Stomach (tissue), 9 donors: ENCODE results near the gene MESP2. TPM values are rescaled to one million over a fixed set of nuclear protein-coding genes. Genes with fewer than 3 reads are reported as not detected.

Experiments
- DNase-seq, 2 donors: peaks; one replicate each; pipeline versions ENCODE4 v3.0.0 to v3.0.0-alpha.2; 2013 to 2019
- H3K27ac ChIP-seq, 5 donors: fragments of 200-600 bp in 4 of 5; sonication (generic) in 4 of 5; one replicate each; pipeline ENCODE4 v1.5.1; 2013 to 2019; ENCODE audit warnings: mild to moderate bottlenecking in 1 of 5, moderate library complexity in 1 of 5
- H3K27me3 ChIP-seq, 3 donors: fragments of 200-600 bp; sonication (generic); one replicate each; pipeline ENCODE4 v1.5.1; 2017 to 2019; ENCODE audit warnings: mixed run types in 1 of 3
- H3K36me3 ChIP-seq, 4 donors: fragments of 200-600 bp; sonication (generic); 1 replicate in 3 of 4; 2 replicates in 1 of 4; pipeline ENCODE4 v1.5.1; 2016 to 2019
- H3K4me1 ChIP-seq, 4 donors: fragments of 200-600 bp; sonication (generic); one replicate each; pipeline ENCODE4 v1.5.1; 2016 to 2019
- H3K4me3 ChIP-seq, 4 donors: fragments of 200-600 bp; sonication (generic) in 3 of 4; one replicate each; pipeline ENCODE4 v1.5.1; 2016 to 2019; ENCODE audit warnings: mild to moderate bottlenecking in 1 of 4
- H3K9me3 ChIP-seq, 4 donors: fragments of 200-600 bp; sonication (generic); one replicate each; pipeline ENCODE4 v1.5.1; 2016 to 2019
- EP300 ChIP-seq: sonication (generic); formaldehyde crosslinking; IDR thresholded peaks from one replicate; pipeline ENCODE4 v1.6.1; 2017; ENCODE audit warnings: antibody characterized with exemption
- POLR2A ChIP-seq, 4 donors: fragments of 450-650 bp; IDR thresholded peaks; one replicate each; pipeline ENCODE4 v1.6.1; 2016; ENCODE audit warnings: antibody characterized with exemption in 4 of 4, control low read depth in 2 of 4, mild to moderate bottlenecking in 1 of 4, moderate library complexity in 1 of 4
- POLR2AphosphoS5 ChIP-seq, 3 donors: sonication (generic); formaldehyde crosslinking; IDR thresholded peaks; one replicate each; pipeline ENCODE4 v1.6.1; 2016; ENCODE audit warnings: antibody characterized with exemption in 3 of 3
- WGBS, 5 donors: extraction: QIAGEN DNeasy Blood & Tissue Kit in 3 of 5; methylation state at CpG; one replicate each; pipeline versions ENCODE4 v1.1.5 to v1.1.7; 2013 to 2018; 5-methylcytosine and 5-hydroxymethylcytosine counted together
- intact Hi-C: fragments of 100-400 bp; cut with DNase I; formaldehyde crosslinking; loops from one replicate; pipeline ENCODE4 v1.15.1; 2023; ENCODE audit warnings: low total_unique reads
- polyA plus RNA-seq, 3 donors: library from polyadenylated mRNA; stranded (reverse); fragments of 200-250 nt; gene quantifications; one replicate each; pipeline ENCODE4 v1.2.3, GENCODE V29; 2013
- total RNA-seq, 5 donors: library from RNA; depleted of rRNA; stranded (reverse); fragments of >200 nt; gene quantifications; one replicate each; pipeline versions ENCODE4 v1.1.0 to v1.2.3, GENCODE V29; 2014 to 2016
- TF ChIP-seq, protein P1 (sequence below), 7 experiments: fragments of 450-650 bp in 4 of 7; fragments of 200-600 bp in 3 of 7; sonication (generic) in 3 of 7; IDR thresholded peaks; one replicate each; pipeline ENCODE4 v1.5.1; 2016 to 2019; ENCODE audit warnings: antibody characterized with exemption in 7 of 7, control low read depth in 2 of 7, mild to moderate bottlenecking in 1 of 7
- donor health status: healthy with polysubstance abuse.
- donor health status: Bipolar disorder and iron deficiency.
- donor health status: healthy.

MESP2 gene
- total and polyA plus RNA-seq, 8 donors, result 0.43 to 0.56 TPM; not detected in 6

DNA sequence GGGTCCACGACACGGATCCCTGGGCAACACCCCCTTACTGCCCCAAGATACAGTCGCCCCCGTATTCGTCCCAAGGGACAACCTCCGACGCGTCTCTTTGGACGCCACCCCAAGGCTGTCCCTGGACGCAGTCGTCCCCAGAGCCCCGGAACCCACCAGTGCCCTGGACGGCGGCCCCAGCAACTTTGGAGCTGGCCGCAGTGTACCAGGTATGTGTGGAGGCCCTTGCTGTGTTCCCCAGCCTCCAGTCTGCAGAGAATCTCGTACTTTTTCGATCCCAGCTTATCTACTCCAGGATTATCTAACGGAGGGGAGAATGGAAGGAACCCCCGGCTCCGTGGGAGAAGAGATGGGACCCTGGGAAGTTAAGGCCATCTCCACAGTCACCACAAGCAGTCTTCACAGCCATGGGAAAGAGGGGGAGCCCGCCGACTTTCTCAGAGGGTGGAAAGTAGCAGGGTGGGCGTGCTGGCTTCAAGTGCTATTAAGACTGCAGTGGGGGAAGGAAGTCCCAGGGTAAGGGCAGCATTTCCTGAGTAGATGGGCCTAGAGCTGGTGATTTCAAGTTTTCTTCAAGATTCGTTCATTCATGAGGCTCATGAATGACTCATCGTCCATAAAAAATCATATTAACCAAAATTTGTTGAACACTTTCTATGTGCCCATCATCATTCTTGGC is 1.1 kb downstream of the MESP2 start:
- TF ChIP-seq, protein P1, sequence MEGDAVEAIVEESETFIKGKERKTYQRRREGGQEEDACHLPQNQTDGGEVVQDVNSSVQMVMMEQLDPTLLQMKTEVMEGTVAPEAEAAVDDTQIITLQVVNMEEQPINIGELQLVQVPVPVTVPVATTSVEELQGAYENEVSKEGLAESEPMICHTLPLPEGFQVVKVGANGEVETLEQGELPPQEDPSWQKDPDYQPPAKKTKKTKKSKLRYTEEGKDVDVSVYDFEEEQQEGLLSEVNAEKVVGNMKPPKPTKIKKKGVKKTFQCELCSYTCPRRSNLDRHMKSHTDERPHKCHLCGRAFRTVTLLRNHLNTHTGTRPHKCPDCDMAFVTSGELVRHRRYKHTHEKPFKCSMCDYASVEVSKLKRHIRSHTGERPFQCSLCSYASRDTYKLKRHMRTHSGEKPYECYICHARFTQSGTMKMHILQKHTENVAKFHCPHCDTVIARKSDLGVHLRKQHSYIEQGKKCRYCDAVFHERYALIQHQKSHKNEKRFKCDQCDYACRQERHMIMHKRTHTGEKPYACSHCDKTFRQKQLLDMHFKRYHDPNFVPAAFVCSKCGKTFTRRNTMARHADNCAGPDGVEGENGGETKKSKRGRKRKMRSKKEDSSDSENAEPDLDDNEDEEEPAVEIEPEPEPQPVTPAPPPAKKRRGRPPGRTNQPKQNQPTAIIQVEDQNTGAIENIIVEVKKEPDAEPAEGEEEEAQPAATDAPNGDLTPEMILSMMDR (IDR thresholded peaks at IDR 0.05), result no peak
- no peak for TF ChIP-seq POLR2A (IDR thresholded peaks at IDR 0.05)
- no peak for TF ChIP-seq POLR2AphosphoS5 (IDR thresholded peaks at IDR 0.05)
- TF ChIP-seq EP300, result no peak
- Histone ChIP-seq H3K9me3 (no peaks in the 10 kb centered on the region), H3K4me3 (peak overlapping the region; percentile 35 to 47 (median 39)), H3K4me1 (peaks cover 12 to 21% (median 16%) of the 10 kb centered on the region in 4 donors), H3K36me3 (no peaks in the 10 kb centered on the region), H3K27ac (peak overlapping the region in 2 of 5 donors; percentile 47 to 68), H3K27me3 (no peaks in the 10 kb centered on the region)
- intact Hi-C loops, result no loop called here
- WGBS, 5 donors, result 61 to 80% (median 63%) methylated on average over 18 to 25 of the region's 25 CpGs
- DNase-seq, result no peak

DNA sequence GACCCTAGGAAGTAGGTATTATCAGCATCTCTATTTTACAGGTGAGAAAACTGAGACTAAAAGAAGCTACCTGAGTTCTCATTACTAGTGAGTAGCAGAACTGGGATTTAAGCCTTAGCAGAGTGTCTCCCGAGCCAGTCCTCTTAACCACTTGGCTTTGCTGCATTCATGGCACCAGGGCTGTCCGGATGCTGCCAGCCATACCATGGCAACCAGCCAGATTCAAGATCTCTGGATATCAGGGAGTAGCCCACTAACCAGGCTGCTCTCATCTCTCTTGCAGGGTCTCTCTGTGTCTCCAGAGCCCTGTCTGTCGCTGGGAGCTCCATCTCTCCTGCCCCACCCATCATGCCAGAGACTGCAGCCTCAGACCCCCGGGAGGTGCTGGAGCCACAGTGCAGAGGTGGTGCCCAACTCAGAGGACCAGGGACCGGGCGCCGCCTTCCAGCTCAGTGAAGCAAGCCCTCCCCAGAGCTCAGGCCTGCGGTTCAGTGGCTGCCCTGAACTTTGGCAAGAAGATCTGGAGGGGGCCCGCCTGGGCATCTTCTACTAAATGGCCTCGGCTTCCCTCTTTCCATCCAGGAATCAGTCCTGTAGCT is 1.7 kb downstream of the MESP2 start:
- DNase-seq, result no peak
- WGBS, 5 donors, result 82 to 93% (median 88%) methylated on average over 9 to 10 of the region's 10 CpGs
- Histone ChIP-seq H3K4me1 (peaks cover 12 to 21% (median 16%) of the 10 kb centered on the region in 4 donors), H3K27ac (no peak overlapping the region), H3K9me3 (no peaks in the 10 kb centered on the region), H3K36me3 (no peaks in the 10 kb centered on the region), H3K4me3 (no peak overlapping the region), H3K27me3 (no peaks in the 10 kb centered on the region)
- intact Hi-C loops, result no loop called here
- TF ChIP-seq POLR2AphosphoS5 (IDR thresholded peaks at IDR 0.05) (no peak), POLR2A (IDR thresholded peaks at IDR 0.05) (no peak), EP300 (no peak)
- TF ChIP-seq, protein P1 (IDR thresholded peaks at IDR 0.05), result no peak

DNA sequence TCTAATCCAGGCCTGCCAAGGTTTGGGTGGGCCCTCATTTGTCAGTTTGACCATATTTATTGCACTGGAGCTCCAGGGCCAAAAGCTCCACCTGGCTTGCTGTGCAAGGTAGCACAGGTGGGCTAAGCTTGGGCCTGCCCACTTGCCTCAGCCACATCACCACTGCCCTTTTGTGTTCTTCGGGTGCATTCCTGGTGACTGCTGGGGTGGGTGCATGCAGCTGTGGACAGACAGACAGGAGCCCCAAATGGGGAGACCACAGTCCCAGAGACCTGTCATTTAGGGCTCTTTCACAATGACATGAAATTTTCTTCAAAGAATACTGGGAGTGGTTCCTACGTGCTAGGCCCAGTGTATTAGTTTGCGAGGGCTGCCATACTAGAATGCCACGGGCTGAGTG is 2.7 kb downstream of the MESP2 start:
- intact Hi-C loops, result no loop called here
- H3K4me1 ChIP-seq, result peaks cover 12 to 21% (median 16%) of the 10 kb centered on the region in 4 donors
- WGBS, 5 donors, result 62 to 96% (median 89%) methylated on average over 4 of the region's 4 CpGs

DNA sequence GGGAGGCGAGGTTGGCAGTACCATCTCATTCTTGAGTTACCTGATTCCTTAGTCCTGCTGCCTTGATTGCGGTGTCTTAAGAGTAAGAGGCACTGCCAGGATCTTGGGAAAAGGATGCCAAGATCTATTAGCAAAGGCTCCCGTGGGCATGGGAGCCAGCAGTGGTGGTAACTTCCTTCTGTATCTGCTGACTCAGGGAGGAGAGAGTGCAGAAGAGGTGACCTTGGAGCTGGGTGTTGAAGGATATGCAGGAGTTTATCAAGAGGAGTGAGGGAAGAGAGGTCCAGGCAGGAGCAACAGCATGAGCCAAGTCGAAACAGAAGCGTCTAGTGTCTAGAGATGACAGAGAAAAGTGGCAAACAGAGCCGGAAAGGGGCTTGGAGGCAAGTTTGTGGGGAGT is 4.5 kb downstream of the MESP2 start:
- peaks cover 16 to 32% (median 19%) of the 10 kb centered on the region in 4 donors for H3K4me1 ChIP-seq
- H3K9me3 ChIP-seq, result no peaks in the 10 kb centered on the region
- TF ChIP-seq POLR2AphosphoS5 (IDR thresholded peaks at IDR 0.05), result no peak
- no peak for TF ChIP-seq POLR2A (IDR thresholded peaks at IDR 0.05)
- TF ChIP-seq, protein P1 (IDR thresholded peaks at IDR 0.05), result no peak
- TF ChIP-seq EP300, result no peak
- WGBS, 5 donors, result 74 to 83% (median 79%) methylated on average over 6 of the region's 6 CpGs
- no peak overlapping the region for H3K4me3 ChIP-seq
- H3K36me3 ChIP-seq, result no peaks in the 10 kb centered on the region
- intact Hi-C loops, result no loop called here
- no peaks in the 10 kb centered on the region for H3K27me3 ChIP-seq
- DNase-seq, result peak in 1 of 2 donors; percentile 3
- no peak overlapping the region for H3K27ac ChIP-seq

More for the DNA sequence above, 2.7 kb downstream of the MESP2 start:
- Histone ChIP-seq H3K27me3 (no peaks in the 10 kb centered on the region), H3K36me3 (no peaks in the 10 kb centered on the region), H3K9me3 (no peaks in the 10 kb centered on the region), H3K4me3 (no peak overlapping the region), H3K27ac (no peak overlapping the region)
- DNase-seq, result no peak
- TF ChIP-seq EP300 (no peak), POLR2AphosphoS5 (IDR thresholded peaks at IDR 0.05) (no peak), POLR2A (IDR thresholded peaks at IDR 0.05) (no peak)

DNA sequence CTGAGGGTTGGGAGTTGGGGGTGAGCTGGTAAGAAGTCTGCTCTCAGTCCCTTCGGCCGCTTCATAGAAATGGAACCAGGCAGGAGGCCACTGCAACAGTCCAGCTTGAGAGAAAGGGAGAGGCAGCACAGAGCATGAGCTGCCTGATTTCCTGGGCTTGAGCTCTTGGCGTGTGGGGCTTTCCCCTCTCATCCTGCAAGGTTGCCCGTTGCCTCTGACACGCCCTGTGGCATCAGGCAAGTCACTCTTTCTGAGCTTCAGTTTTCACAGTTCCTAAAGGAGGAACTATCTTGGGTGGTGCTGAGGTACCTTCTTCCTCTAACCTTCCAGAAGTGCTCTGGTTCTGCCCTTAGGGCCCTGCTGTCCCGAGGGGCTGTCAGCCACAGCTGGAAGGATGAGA is 4.9 kb downstream of the MESP2 start:
- H3K36me3 ChIP-seq, result no peaks in the 10 kb centered on the region
- H3K27ac ChIP-seq, result no peak overlapping the region
- TF ChIP-seq EP300, result no peak
- no peak for TF ChIP-seq POLR2A (IDR thresholded peaks at IDR 0.05)
- no peak for TF ChIP-seq POLR2AphosphoS5 (IDR thresholded peaks at IDR 0.05)
- TF ChIP-seq, protein P1 (IDR thresholded peaks at IDR 0.05), result no peak
- H3K9me3 ChIP-seq, result no peaks in the 10 kb centered on the region
- H3K4me1 ChIP-seq, result peaks cover 11 to 30% (median 15%) of the 10 kb centered on the region in 4 donors
- H3K27me3 ChIP-seq, result no peaks in the 10 kb centered on the region
- WGBS, 5 donors, result 58 to 73% (median 64%) methylated on average over 6 of the region's 6 CpGs
- intact Hi-C loops, result no loop called here
- H3K4me3 ChIP-seq, result no peak overlapping the region
- peak in 1 of 2 donors; percentile 10 for DNase-seq
